ENCODE results near the gene SPSB3. TPM values are rescaled to one million over a fixed set of nuclear protein-coding genes. Genes with fewer than 3 reads are reported as not detected.

SPSB3 gene
- total RNA-seq, result 36.1 TPM
- long read RNA-seq, transcript SPSB3-201 (6 exons, 1,449 nt), result minor isoform, 12 of 89 reads
- long read RNA-seq, transcript SPSB3-209 (6 exons, 1,628 nt), result minor isoform, 13 of 89 reads
- long read RNA-seq, transcript SPSB3-208 (7 exons, 1,784 nt), result major isoform, 38 of 89 reads
- long read RNA-seq, partial matches to known transcripts, result 5 of 89 reads
- long read RNA-seq, other reads (novel, unspliced or antisense), result 17 of 89 reads

- DNase-seq (ENCODE audit: missing footprints) (peak; percentile 100), ATAC-seq (peak; percentile 96)
- intact Hi-C loops (cut with DNase I), result loop anchor here (5.0 kb wide), 1 partner anchor 75 kb away; the partner anchor contains the start of gene MAPK8IP3
These were observed at the start of gene SPSB3, which contains the start of gene NUBP2 for GRCh38 chr16:1782408-1783264. TSS of gene SPSB3 (minus strand) at chr16:1782571. CDS start at chr16:1781483, 1,088 bp downstream. TSS of gene NUBP2 (plus strand) at chr16:1782960. CDS start at chr16:1783021, 61 bp downstream.

- intact Hi-C loops (cut with DNase I), result no loop called here
- DNase-seq (ENCODE audit: missing footprints) (no peak), ATAC-seq (no peak)
These were observed 49.1 kb upstream of the SPSB3 start for GRCh38 chr16:1831186-1832075.

- intact Hi-C loops (cut with DNase I), result no loop called here
- ATAC-seq, result no peak
- DNase-seq (ENCODE audit: missing footprints), result no peak
These were observed 47.8 kb upstream of the SPSB3 start for GRCh38 chr16:1830213-1830612.

- ATAC-seq, result no peak
- DNase-seq (ENCODE audit: missing footprints), result no peak
- intact Hi-C loops (cut with DNase I), result loop anchor here (5.0 kb wide), 1 partner anchor 217 kb away; the partner anchor contains the start of genes CRAMP1 and IFT140
These were observed 46.5 kb upstream of the SPSB3 start for GRCh38 chr16:1828645-1829410.

GRCh38 chr16:1826691-1827573 is 44.6 kb upstream of the SPSB3 start, which contains the start of the genes FAHD1 and HAGH:
TSS of gene FAHD1 (plus strand) at chr16:1827206. CDS start at chr16:1827239, 33 bp downstream.
TSS of gene HAGH (minus strand) at chr16:1826825. CDS start at chr16:1826787, 38 bp downstream.
- intact Hi-C loops (cut with DNase I), result loop anchor here (5.0 kb wide), 1 partner anchor 215 kb away; the partner anchor contains the start of genes CRAMP1 and IFT140
- DNase-seq (ENCODE audit: missing footprints), result peak; percentile 96
- peak; percentile 96 for ATAC-seq

- DNase-seq (ENCODE audit: missing footprints) (no peak), ATAC-seq (peak; percentile 8)
- intact Hi-C loops (cut with DNase I), result loop anchor here (5.0 kb wide), 1 partner anchor 214 kb away; the partner anchor contains the start of genes CRAMP1 and IFT140
These were observed 43.7 kb upstream of the SPSB3 start for GRCh38 chr16:1825864-1826690.

GRCh38 chr16:1825381-1825863 is 43.1 kb upstream of the SPSB3 start:
- no peak for ATAC-seq
- no peak for DNase-seq (ENCODE audit: missing footprints)
- intact Hi-C loops (cut with DNase I), result loop anchor here (5.0 kb wide), 1 partner anchor 213 kb away; the partner anchor contains the start of genes CRAMP1 and IFT140

- no peak for DNase-seq (ENCODE audit: missing footprints)
- intact Hi-C loops (cut with DNase I), result loop anchor here (5.0 kb wide), 1 partner anchor 37 kb away; no protein-coding TSS in a partner anchor
- no peak for ATAC-seq
These were observed 41.5 kb upstream of the SPSB3 start for GRCh38 chr16:1823821-1824220.

- ATAC-seq, result no peak
- intact Hi-C loops (cut with DNase I), result loop anchor here (5.0 kb wide), 1 partner anchor 36 kb away; no protein-coding TSS in a partner anchor
- DNase-seq (ENCODE audit: missing footprints), result no peak
These were observed 40.4 kb upstream of the SPSB3 start for GRCh38 chr16:1822801-1823200.

GRCh38 chr16:1821861-1822611 is 39.7 kb upstream of the SPSB3 start:
- intact Hi-C loops (cut with DNase I), result loop anchor here (5.0 kb wide), 1 partner anchor 35 kb away; no protein-coding TSS in a partner anchor
- no peak for ATAC-seq
- DNase-seq (ENCODE audit: missing footprints), result no peak

GRCh38 chr16:1820946-1821290 is 38.5 kb upstream of the SPSB3 start:
- intact Hi-C loops (cut with DNase I), result loop anchor here (5.0 kb wide), 1 partner anchor 34 kb away; no protein-coding TSS in a partner anchor
- ATAC-seq (no peak), DNase-seq (ENCODE audit: missing footprints) (no peak)

GRCh38 chr16:1820096-1820945 is 38.0 kb upstream of the SPSB3 start:
- ATAC-seq, result no peak
- no peak for DNase-seq (ENCODE audit: missing footprints)
- intact Hi-C loops (cut with DNase I), result loop anchor here (5.0 kb wide), 1 partner anchor 33 kb away; no protein-coding TSS in a partner anchor

GRCh38 chr16:1819611-1820010 is 37.2 kb upstream of the SPSB3 start:
- ATAC-seq, result no peak
- intact Hi-C loops (cut with DNase I), result loop anchor here (5.0 kb wide), 1 partner anchor 32 kb away; no protein-coding TSS in a partner anchor
- DNase-seq (ENCODE audit: missing footprints), result no peak
